PC-3 (cell line): ENCODE results near the gene GBA2. TPM values are rescaled to one million over a fixed set of nuclear protein-coding genes. Genes with fewer than 3 reads are reported as not detected.

Source experiments
- ATAC-seq: fragments of 200-7000 bp; cut with Tn5 transposase; 2 replicates; pipeline ENCODE4 v1.9.1; 2020; ENCODE audit warnings: mild to moderate bottlenecking, moderate library complexity
- BruUV-seq: library from RNA; stranded (reverse); fragments of 400-500 nt; replicated peaks from 2 replicates; lab custom pipeline; 2021; lab: Mats Ljungman, UMichigan
- CTCF ChIA-PET: fragments of 300-600 bp; sonication (Branson Sonifier 250); formaldehyde crosslinking; loops from one replicate; lab custom pipeline; 2022; ENCODE audit warnings: antibody characterized with exemption; lab: Charles Lee
- POLR2A ChIA-PET: fragments of 300-600 bp; sonication (Branson Sonifier 250); formaldehyde crosslinking; loops from one replicate; lab custom pipeline; 2022; ENCODE audit warnings: antibody characterized with exemption; ENCODE audit not compliant: unreplicated experiment; lab: Charles Lee
- DNase-seq: peaks from one replicate; pipeline ENCODE4 v3.0.0-alpha.2; 2015
- H2AFZ ChIP-seq: fragments of 300-600 bp; sonication (generic); 2 replicates; pipeline ENCODE4 v1.6.0; 2016; ENCODE audit warnings: antibody characterized with exemption, low read length
- H3F3A ChIP-seq: fragments of 300-600 bp; sonication (generic); one replicate; pipeline ENCODE4 v1.6.0; 2017; ENCODE audit warnings: antibody characterized with exemption, low read length, control low read depth, mild to moderate bottlenecking; ENCODE audit not compliant: unreplicated experiment
- H3K27ac ChIP-seq: fragments of 300-600 bp; sonication (generic); 2 replicates; pipeline ENCODE4 v1.5.1; 2016; ENCODE audit warnings: mild to moderate bottlenecking, low read length
- H3K27me3 ChIP-seq: fragments of 300-600 bp; sonication (generic); 2 replicates; pipeline ENCODE4 v1.6.1; 2016; ENCODE audit warnings: low read length, mixed read lengths
- H3K36me3 ChIP-seq: fragments of 300-600 bp; sonication (generic); 2 replicates; pipeline ENCODE4 v1.6.1; 2016; ENCODE audit warnings: low read depth, mixed run types, low read length, mixed read lengths
- H3K4me1 ChIP-seq: fragments of 300-600 bp; sonication (generic); 2 replicates; pipeline ENCODE4 v1.5.1; 2016; ENCODE audit warnings: low read length; ENCODE audit not compliant: insufficient read depth
- H3K4me2 ChIP-seq: fragments of 300-600 bp; sonication (generic); 2 replicates; pipeline ENCODE4 v1.6.0; 2016; ENCODE audit warnings: low read length
- H3K4me3 ChIP-seq: fragments of 300-600 bp; sonication (generic); 2 replicates; pipeline ENCODE4 v1.5.1; 2016; ENCODE audit warnings: mild to moderate bottlenecking, low read length, mixed read lengths
- H3K79me2 ChIP-seq: fragments of 300-600 bp; sonication (generic); 2 replicates; pipeline ENCODE4 v1.6.1; 2017; ENCODE audit warnings: low read length, mixed read lengths
- H3K9ac ChIP-seq: fragments of 300-600 bp; sonication (generic); 2 replicates; pipeline ENCODE4 v1.6.0; 2016; ENCODE audit warnings: mild to moderate bottlenecking, low read length
- H3K9me2 ChIP-seq: fragments of 300-600 bp; sonication (generic); replicated peaks from 2 replicates; pipeline ENCODE4 v1.6.1; 2016; ENCODE audit warnings: mixed run types, low read length, mixed read lengths
- H3K9me3 ChIP-seq: fragments of 300-600 bp; sonication (generic); 2 replicates; pipeline ENCODE4 v1.6.1; 2016; ENCODE audit warnings: low read length, mixed read lengths
- H4K20me1 ChIP-seq: fragments of 300-600 bp; sonication (generic); 2 replicates; pipeline ENCODE4 v1.6.1; 2016; ENCODE audit warnings: low read length, mixed read lengths
- EZH2 ChIP-seq: fragments of 300-600 bp; sonication (generic); IDR thresholded peaks from one replicate; pipeline ENCODE4 v1.6.1; 2017; ENCODE audit warnings: antibody characterized with exemption, mild to moderate bottlenecking, low read length; ENCODE audit not compliant: unreplicated experiment
- EZH2phosphoT487 ChIP-seq: fragments of 300-600 bp; sonication (generic); IDR thresholded peaks from 2 replicates; pipeline ENCODE4 v1.6.1; 2018; ENCODE audit warnings: mild to moderate bottlenecking, antibody characterized with exemption, low read length, borderline replicate concordance
- intact Hi-C: fragments of 100-400 bp; cut with micrococcal nuclease; formaldehyde crosslinking; loops from 2 replicates; pipeline ENCODE4 v1.9.0; 2023
- total RNA-seq: library from RNA; depleted of rRNA; stranded (reverse); fragments of >200 nt; gene quantifications from 2 replicates; pipeline ENCODE4 v1.2.3, GENCODE V29; 2014
- TF ChIP-seq, protein P1 (sequence below): fragments of 300-600 bp; sonication (generic); conservative IDR thresholded peaks from 2 replicates; pipeline ENCODE4 v1.5.1; 2017; ENCODE audit warnings: antibody characterized with exemption, low read depth, mild to moderate bottlenecking, low read length

The GBA2 gene
- total RNA-seq, 1 experiment from 2014 or later, result 81.7 TPM

DNA sequence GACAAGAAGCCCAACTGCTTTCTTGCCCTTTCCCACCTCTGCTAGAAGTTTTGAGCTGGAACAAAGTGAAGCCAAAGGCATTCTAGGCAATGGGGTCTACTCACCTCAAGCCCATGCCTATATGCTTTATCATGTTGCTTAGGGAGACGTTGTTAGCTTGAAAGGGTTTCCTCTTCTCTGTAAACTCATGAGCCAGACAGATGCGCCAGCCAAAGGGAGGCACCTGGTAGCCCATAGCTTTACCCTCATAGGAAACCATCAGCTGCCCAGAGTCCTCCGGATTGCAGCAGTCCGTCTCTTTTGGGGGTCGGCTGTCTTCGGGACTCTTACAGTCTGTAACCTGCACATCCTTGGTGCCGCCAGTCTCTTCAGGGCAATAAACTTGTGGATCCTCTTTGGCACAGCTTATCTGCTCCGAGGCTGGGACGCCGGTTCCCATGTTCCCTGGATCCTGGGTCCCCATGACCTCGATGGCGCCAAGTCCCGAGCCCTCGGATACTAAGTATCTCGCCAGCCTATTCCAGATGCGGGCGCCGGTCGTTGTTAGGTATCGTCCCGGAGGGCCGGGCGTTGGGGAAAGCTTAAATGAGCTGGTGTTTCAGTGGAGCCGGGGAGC is 678 bp downstream of the GBA2 start:
- ChIA-PET CTCF (interaction anchor here (2.1 kb wide), 1 partner anchor 23 kb away, joined by 6 read pairs; no protein-coding TSS in a partner anchor), POLR2A (interaction anchor here (0.8 kb wide), 2 partner anchors 9 to 52 kb away, joined by 3 to 4 read pairs; no protein-coding TSS in a partner anchor)
- intact Hi-C loops, result no loop called here
- peaks cover 29% of the 10 kb centered on the region for H4K20me1 ChIP-seq
- no peaks in the 10 kb centered on the region for H3K27me3 ChIP-seq
- H3K9ac ChIP-seq, result peak overlapping the region; percentile 91
- H3K9me3 ChIP-seq, result no peaks in the 10 kb centered on the region
- no peak for ATAC-seq
- peak overlapping the region; percentile 98 for H3K4me2 ChIP-seq
- H3K9me2 ChIP-seq, result no peaks in the 10 kb centered on the region
- H3F3A ChIP-seq, result no peaks in the 10 kb centered on the region
- peak overlapping the region; percentile 65 for H3K27ac ChIP-seq
- H3K4me1 ChIP-seq, result peaks cover 22% of the 10 kb centered on the region
- DNase-seq, result no peak
- peaks cover 10% of the 10 kb centered on the region; the same call in 1 of the 2 replicates for H3K36me3 ChIP-seq
- BruUV-seq, result TSS peak; percentile 50
- peak overlapping the region; percentile 95 for H3K4me3 ChIP-seq
- peak overlapping the region; percentile 88; the same call in 1 of the 2 replicates for H2AFZ ChIP-seq
- TF ChIP-seq EZH2 (no peak), EZH2phosphoT487 (no peak)
- TF ChIP-seq, protein P1, sequence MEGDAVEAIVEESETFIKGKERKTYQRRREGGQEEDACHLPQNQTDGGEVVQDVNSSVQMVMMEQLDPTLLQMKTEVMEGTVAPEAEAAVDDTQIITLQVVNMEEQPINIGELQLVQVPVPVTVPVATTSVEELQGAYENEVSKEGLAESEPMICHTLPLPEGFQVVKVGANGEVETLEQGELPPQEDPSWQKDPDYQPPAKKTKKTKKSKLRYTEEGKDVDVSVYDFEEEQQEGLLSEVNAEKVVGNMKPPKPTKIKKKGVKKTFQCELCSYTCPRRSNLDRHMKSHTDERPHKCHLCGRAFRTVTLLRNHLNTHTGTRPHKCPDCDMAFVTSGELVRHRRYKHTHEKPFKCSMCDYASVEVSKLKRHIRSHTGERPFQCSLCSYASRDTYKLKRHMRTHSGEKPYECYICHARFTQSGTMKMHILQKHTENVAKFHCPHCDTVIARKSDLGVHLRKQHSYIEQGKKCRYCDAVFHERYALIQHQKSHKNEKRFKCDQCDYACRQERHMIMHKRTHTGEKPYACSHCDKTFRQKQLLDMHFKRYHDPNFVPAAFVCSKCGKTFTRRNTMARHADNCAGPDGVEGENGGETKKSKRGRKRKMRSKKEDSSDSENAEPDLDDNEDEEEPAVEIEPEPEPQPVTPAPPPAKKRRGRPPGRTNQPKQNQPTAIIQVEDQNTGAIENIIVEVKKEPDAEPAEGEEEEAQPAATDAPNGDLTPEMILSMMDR, result no peak
- H3K79me2 ChIP-seq, result peaks cover 74% of the 10 kb centered on the region

DNA sequence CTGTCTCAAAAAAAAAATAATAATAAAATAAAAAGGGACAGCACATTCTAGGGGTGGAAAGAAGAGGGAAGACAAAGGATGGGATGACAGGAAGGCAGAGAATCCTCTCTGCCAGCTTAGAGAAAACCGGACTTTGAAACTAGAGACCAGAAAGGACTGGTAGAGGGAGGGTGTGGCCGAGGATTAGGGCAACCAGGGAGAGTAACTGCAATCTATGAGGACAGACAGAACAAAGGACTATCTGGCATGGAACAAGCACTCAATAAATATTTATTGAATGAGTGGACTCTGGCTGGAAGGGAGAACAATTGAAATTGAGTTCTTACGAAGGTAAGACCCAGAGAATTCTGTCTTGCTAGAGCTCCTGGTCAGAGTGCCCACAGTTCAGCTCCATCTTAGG is 2.4 kb downstream of the GBA2 start:
- peaks cover 22% of the 10 kb centered on the region for H3K4me1 ChIP-seq
- H2AFZ ChIP-seq, result no peak overlapping the region
- peak overlapping the region; percentile 95 for H3K4me3 ChIP-seq
- no peaks in the 10 kb centered on the region for H3F3A ChIP-seq
- no peaks in the 10 kb centered on the region for H3K27me3 ChIP-seq
- intact Hi-C loops, result no loop called here
- no peak for TF ChIP-seq EZH2
- TF ChIP-seq, protein P1, result no peak
- no peak for TF ChIP-seq EZH2phosphoT487
- DNase-seq (peak; percentile 74), ATAC-seq (peak; percentile 8; the same call in 1 of the 2 replicates)
- H3K9me2 ChIP-seq, result no peaks in the 10 kb centered on the region
- POLR2A ChIA-PET, result interaction anchor here (0.6 to 0.8 kb wide), 3 partner anchors 16 to 650 kb away, joined by 4 to 5 read pairs (median 5); no protein-coding TSS in a partner anchor
- peak overlapping the region; percentile 98 for H3K4me2 ChIP-seq
- H3K27ac ChIP-seq, result no peak overlapping the region
- peak overlapping the region; percentile 91; the same call in 1 of the 2 replicates for H3K9ac ChIP-seq
- peaks cover 29% of the 10 kb centered on the region for H4K20me1 ChIP-seq
- no peaks in the 10 kb centered on the region for H3K9me3 ChIP-seq
- H3K79me2 ChIP-seq, result peaks cover 75% of the 10 kb centered on the region
- H3K36me3 ChIP-seq, result peaks cover 23% of the 10 kb centered on the region; the same call in 1 of the 2 replicates
- no TSS peak for BruUV-seq
- CTCF ChIA-PET, result interaction anchor here (0.6 to 1.0 kb wide), 2 partner anchors 21 to 44 kb away, joined by 3 read pairs; no protein-coding TSS in a partner anchor
